HepG2 (cell line): Measurements from ENCODE around the gene MRPL20. TPM values are rescaled to one million over a fixed set of nuclear protein-coding genes. Genes with fewer than 3 reads are reported as not detected.
A peak's percentile ranks its signal among the peaks of the same experiment; 100 is the strongest.

Experiments used
- AGO2 ChIP-seq: fragments of 200-400 bp; formaldehyde crosslinking; optimal IDR thresholded peaks from 2 replicates; pipeline ENCODE3; 2017; ENCODE audit warnings: mild to moderate bottlenecking, low read depth, low read length, moderate library complexity
- STAG1 ChIP-seq: sonication (generic); formaldehyde crosslinking; IDR thresholded peaks from 2 replicates; pipeline ENCODE4 v1.4.0; 2020; ENCODE audit warnings: missing genetic modification reagents
- ZBTB38 ChIP-seq: sonication (generic); formaldehyde crosslinking; IDR thresholded peaks from 2 replicates; pipeline ENCODE4 v1.5.1; 2020; ENCODE audit warnings: mild to moderate bottlenecking, missing genetic modification reagents
- ZNF234 ChIP-seq: sonication (generic); formaldehyde crosslinking; conservative IDR thresholded peaks from 2 replicates; pipeline ENCODE4 v1.5.1; 2020; ENCODE audit warnings: mild to moderate bottlenecking, missing genetic modification reagents
- ZNF33B ChIP-seq: sonication (generic); formaldehyde crosslinking; IDR thresholded peaks from 2 replicates; pipeline ENCODE4 v1.5.1; 2020; ENCODE audit warnings: mild to moderate bottlenecking, missing genetic modification reagents
- ZNF563 ChIP-seq: sonication (generic); formaldehyde crosslinking; IDR thresholded peaks from 2 replicates; pipeline ENCODE4 v1.8.0; 2022; ENCODE audit warnings: mild to moderate bottlenecking, moderate library complexity, missing genetic modification reagents
- ZNF816 ChIP-seq: sonication (generic); formaldehyde crosslinking; IDR thresholded peaks from 2 replicates; pipeline ENCODE4 v1.8.0; 2022; ENCODE audit warnings: missing genetic modification reagents, mild to moderate bottlenecking, borderline replicate concordance
- ZNF850 ChIP-seq: sonication (generic); formaldehyde crosslinking; conservative IDR thresholded peaks from 2 replicates; pipeline ENCODE4 v1.9.0; 2021; ENCODE audit warnings: mild to moderate bottlenecking, missing genetic modification reagents
- polyA plus RNA-seq, 8 experiments: library from polyadenylated mRNA; depleted of rRNA in 3 of 8; stranded (reverse) in 7 of 8; unstranded in 1 of 8; fragments of >200 nt; fragmentation: Illumina TruSeq in 4 of 8; extraction: Trizol in 4 of 8; gene quantifications; 2 replicates each; pipeline versions ENCODE4 v1.2.1 to v1.2.3, GENCODE V29; 2011 to 2016; ENCODE audit warnings: low read depth in 4 of 8, missing spikeins in 1 of 8, mixed read lengths in 1 of 8; ENCODE audit not compliant: insufficient read depth in 1 of 8
- total RNA-seq, 5 experiments: library from RNA; depleted of rRNA; stranded (reverse); fragments of >200 nt; fragmentation: Illumina TruSeq; extraction: Trizol; gene quantifications; 2 replicates each; pipeline ENCODE4 v1.2.3, GENCODE V29; 2016; ENCODE audit warnings: low read depth in 1 of 5
- TF ChIP-seq, protein P1 (sequence below): sonication (generic); formaldehyde crosslinking; IDR thresholded peaks from 2 replicates; pipeline ENCODE4 v1.4.0; 2020; ENCODE audit warnings: mild to moderate bottlenecking, missing genetic modification reagents
- TF ChIP-seq, protein P2 (sequence below): IDR thresholded peaks from 2 replicates; pipeline ENCODE4 v1.6.1; 2018; ENCODE audit warnings: missing genetic modification reagents
- TF ChIP-seq, protein P3 (sequence below): sonication (generic); formaldehyde crosslinking; IDR thresholded peaks from 2 replicates; pipeline ENCODE4 v1.4.0; 2020; ENCODE audit warnings: missing genetic modification reagents, mild to moderate bottlenecking, borderline replicate concordance

The MRPL20 gene
- total and polyA plus RNA-seq, 2 of the 13 experiments (the other 11 are each of a cell fraction or from before 2014, with no cell fraction given): 59.2 to 127 TPM

DNA sequence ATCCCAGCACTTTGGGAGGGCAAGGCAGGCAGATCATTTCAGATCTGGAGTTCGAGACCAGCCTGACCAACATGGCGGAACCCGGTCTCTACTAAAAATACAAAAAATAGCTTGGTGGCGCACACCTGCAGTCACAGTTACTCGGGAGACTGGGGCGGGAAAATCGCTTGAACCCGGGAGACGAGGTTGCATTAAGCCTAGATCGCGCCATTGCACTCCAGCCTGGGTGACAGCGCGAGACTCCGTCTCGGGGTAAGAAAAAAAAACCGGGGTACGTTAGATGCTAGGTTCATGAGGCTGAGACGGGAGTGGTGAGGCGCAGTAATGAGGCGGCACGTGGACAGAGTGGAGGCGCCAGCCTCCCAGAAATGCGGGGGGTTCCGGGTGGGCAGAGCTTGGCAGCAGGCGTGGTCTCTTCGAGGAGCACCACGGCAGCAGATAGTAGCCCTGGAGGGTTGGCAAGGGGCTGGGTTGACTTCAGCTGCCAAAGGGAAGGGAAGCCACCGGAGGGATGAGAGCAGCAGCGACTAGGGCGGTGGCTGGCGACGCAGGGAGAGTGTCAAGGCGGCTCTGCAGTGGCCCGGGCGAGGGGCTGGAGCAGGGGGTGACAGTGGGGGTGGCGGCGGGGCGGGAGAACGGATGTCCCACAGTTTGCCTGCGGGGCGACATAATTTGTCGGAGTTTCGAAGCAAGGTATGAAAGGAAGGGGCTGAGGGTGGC is 832 bp downstream of the MRPL20 start (continued):
- TF ChIP-seq, protein P1, sequence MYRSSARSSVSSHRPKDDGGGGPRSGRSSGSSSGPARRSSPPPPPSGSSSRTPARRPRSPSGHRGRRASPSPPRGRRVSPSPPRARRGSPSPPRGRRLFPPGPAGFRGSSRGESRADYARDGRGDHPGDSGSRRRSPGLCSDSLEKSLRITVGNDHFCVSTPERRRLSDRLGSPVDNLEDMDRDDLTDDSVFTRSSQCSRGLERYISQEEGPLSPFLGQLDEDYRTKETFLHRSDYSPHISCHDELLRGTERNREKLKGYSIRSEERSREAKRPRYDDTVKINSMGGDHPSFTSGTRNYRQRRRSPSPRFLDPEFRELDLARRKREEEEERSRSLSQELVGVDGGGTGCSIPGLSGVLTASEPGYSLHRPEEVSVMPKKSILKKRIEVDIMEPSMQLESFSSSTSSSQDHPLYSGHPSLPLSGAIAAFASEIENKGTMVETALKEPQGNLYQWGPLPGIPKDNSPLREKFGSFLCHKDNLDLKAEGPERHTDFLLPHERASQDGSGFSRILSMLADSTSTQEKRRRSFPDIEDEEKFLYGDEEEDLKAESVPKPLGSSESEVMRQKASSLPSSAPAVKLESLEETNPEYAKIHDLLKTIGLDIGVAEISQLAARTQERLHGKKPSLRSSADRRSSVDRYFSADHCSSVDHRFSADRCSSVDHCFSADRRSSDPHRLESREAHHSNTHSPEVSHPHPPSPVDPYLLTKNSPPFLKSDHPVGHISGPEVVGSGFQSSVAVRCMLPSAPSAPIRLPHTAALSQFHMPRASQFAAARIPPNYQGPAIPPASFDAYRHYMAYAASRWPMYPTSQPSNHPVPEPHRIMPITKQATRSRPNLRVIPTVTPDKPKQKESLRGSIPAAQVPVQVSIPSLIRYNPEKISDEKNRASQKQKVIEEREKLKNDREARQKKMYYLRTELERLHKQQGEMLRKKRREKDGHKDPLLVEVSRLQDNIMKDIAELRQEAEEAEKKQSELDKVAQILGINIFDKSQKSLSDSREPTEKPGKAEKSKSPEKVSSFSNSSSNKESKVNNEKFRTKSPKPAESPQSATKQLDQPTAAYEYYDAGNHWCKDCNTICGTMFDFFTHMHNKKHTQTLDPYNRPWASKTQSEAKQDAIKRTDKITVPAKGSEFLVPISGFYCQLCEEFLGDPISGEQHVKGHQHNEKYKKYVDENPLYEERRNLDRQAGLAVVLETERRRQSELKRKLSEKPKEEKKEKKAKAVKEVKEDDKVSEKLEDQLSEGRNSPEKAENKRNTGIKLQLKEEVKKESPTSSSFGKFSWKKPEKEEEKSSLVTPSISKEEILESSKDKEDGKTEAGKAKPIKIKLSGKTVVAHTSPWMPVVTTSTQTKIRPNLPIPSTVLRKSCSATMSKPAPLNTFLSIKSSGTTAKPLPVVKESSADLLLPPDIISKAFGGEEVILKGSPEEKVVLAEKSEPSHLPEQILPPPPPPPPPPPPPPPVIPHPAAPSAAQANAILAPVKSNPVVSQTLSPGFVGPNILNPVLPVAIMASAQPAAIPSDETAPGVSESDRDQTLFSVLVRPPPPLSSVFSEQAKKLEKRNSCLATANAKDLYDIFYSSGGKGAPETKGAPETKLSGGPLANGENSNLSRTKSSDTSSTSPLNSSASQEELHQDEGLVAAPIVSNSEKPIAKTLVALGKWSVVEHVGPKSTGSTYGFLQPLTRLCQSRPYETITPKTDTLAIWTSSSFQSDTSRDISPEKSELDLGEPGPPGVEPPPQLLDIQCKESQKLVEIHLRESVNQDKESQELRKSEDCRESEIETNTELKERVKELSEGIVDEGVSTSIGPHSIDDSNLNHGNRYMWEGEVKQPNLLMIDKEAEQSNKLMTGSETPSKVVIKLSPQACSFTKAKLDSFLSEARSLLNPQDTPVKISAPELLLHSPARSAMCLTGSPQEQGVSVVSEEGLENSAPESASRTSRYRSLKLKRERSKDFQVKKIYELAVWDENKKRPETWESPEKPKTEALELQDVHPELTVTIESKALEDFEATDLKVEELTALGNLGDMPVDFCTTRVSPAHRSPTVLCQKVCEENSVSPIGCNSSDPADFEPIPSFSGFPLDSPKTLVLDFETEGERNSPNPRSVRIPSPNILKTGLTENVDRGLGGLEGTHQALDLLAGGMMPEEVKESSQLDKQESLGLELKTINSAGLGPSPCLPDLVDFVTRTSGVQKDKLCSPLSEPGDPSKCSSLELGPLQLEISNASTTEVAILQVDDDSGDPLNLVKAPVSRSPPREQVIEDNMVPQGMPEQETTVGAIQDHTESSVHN (CRISPR knock-in tag): no peak
- no peak for TF ChIP-seq ZNF234 (CRISPR knock-in tag)
- no peak for TF ChIP-seq ZNF33B (CRISPR knock-in tag)
- 0 out of 2 replicates have a peak, but pooled peaks have one; percentile 4 for TF ChIP-seq ZNF850 (CRISPR knock-in tag)
- peak; percentile 56; the same call in 1 of the 2 replicates for TF ChIP-seq ZBTB38
- TF ChIP-seq, protein P2, sequence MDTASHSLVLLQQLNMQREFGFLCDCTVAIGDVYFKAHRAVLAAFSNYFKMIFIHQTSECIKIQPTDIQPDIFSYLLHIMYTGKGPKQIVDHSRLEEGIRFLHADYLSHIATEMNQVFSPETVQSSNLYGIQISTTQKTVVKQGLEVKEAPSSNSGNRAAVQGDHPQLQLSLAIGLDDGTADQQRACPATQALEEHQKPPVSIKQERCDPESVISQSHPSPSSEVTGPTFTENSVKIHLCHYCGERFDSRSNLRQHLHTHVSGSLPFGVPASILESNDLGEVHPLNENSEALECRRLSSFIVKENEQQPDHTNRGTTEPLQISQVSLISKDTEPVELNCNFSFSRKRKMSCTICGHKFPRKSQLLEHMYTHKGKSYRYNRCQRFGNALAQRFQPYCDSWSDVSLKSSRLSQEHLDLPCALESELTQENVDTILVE: no peak
- 0 out of 2 replicates have a peak, but pooled peaks have one; percentile 33 for TF ChIP-seq ZNF563
- 0 out of 2 replicates have a peak, but pooled peaks have one; percentile 4 for TF ChIP-seq ZNF816 (CRISPR knock-in tag)
- TF ChIP-seq, protein P3, sequence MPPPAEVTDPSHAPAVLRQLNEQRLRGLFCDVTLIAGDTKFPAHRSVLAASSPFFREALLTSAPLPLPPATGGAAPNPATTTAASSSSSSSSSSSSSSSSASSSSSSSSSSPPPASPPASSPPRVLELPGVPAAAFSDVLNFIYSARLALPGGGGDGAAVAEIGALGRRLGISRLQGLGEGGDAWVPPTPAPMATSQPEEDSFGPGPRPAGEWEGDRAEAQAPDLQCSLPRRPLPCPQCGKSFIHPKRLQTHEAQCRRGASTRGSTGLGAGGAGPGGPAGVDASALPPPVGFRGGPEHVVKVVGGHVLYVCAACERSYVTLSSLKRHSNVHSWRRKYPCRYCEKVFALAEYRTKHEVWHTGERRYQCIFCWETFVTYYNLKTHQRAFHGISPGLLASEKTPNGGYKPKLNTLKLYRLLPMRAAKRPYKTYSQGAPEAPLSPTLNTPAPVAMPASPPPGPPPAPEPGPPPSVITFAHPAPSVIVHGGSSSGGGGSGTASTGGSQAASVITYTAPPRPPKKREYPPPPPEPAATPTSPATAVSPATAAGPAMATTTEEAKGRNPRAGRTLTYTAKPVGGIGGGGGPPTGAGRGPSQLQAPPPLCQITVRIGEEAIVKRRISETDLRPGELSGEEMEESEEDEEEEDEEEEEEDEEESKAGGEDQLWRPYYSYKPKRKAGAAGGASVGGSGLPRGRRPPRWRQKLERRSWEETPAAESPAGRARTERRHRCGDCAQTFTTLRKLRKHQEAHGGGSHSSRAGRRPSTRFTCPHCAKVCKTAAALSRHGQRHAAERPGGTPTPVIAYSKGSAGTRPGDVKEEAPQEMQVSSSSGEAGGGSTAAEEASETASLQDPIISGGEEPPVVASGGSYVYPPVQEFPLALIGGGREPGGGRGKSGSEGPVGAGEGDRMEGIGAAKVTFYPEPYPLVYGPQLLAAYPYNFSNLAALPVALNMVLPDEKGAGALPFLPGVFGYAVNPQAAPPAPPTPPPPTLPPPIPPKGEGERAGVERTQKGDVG (CRISPR knock-in tag): peak; percentile 26; the same call in 1 of the 2 replicates
- peak; percentile 11 for TF ChIP-seq AGO2
- peak; percentile 11; the same call in 1 of the 2 replicates for TF ChIP-seq STAG1 (CRISPR knock-in tag)
